Peyer's patch (tissue), 4 donors: ENCODE data around the gene GRIN2C. TPM values are rescaled to one million over a fixed set of nuclear protein-coding genes. Genes with fewer than 3 reads are reported as not detected.

Experiments used
- DNase-seq, 3 donors: peaks; one replicate each; pipeline ENCODE4 v3.0.0-alpha.2; 2017 to 2019
- H3K27ac ChIP-seq, 4 donors: fragments of 200-600 bp; sonication (generic); one replicate each; pipeline ENCODE4 v1.5.1; 2016 to 2019
- H3K27me3 ChIP-seq, 2 donors: fragments of 200-600 bp; sonication (generic); one replicate each; pipeline ENCODE4 v1.5.1; 2019
- H3K36me3 ChIP-seq, 3 donors: fragments of 200-600 bp; sonication (generic); one replicate each; pipeline ENCODE4 v1.5.1; 2016 to 2019
- H3K4me1 ChIP-seq, 4 donors: fragments of 200-600 bp; sonication (generic); one replicate each; pipeline ENCODE4 v1.5.1; 2016 to 2019
- H3K4me3 ChIP-seq, 4 donors: fragments of 200-600 bp; sonication (generic); 1 replicate in 3 of 4; 2 replicates in 1 of 4; pipeline ENCODE4 v1.5.1; 2016 to 2019; ENCODE audit warnings: mild to moderate bottlenecking in 1 of 4
- H3K9me3 ChIP-seq, 4 donors: fragments of 200-600 bp; sonication (generic); one replicate each; pipeline ENCODE4 v1.5.1; 2016 to 2019; ENCODE audit warnings: mild to moderate bottlenecking in 1 of 4
- POLR2A ChIP-seq, 2 donors: fragments of 450-650 bp; IDR thresholded peaks; one replicate each; pipeline ENCODE4 v1.5.1; 2017; ENCODE audit warnings: antibody characterized with exemption in 2 of 2, mild to moderate bottlenecking in 2 of 2, moderate library complexity in 2 of 2
- total RNA-seq, 4 donors: library from RNA; depleted of rRNA; stranded (reverse); fragments of >200 nt; gene quantifications; one replicate each; pipeline ENCODE4 v1.1.0, GENCODE V29; 2016
- TF ChIP-seq, protein P1 (sequence below), 6 experiments: fragments of 450-650 bp in 4 of 6; fragments of 200-600 bp in 2 of 6; sonication (generic) in 1 of 6; IDR thresholded peaks; one replicate each; pipeline ENCODE4 v1.5.1; 2017 to 2019; ENCODE audit warnings: antibody characterized with exemption in 6 of 6, mild to moderate bottlenecking in 3 of 6, moderate library complexity in 1 of 6

Gene GRIN2C
- total RNA-seq, 4 donors from 2014 or later: 0.13 to 2.7 TPM; not detected in 2

DNA sequence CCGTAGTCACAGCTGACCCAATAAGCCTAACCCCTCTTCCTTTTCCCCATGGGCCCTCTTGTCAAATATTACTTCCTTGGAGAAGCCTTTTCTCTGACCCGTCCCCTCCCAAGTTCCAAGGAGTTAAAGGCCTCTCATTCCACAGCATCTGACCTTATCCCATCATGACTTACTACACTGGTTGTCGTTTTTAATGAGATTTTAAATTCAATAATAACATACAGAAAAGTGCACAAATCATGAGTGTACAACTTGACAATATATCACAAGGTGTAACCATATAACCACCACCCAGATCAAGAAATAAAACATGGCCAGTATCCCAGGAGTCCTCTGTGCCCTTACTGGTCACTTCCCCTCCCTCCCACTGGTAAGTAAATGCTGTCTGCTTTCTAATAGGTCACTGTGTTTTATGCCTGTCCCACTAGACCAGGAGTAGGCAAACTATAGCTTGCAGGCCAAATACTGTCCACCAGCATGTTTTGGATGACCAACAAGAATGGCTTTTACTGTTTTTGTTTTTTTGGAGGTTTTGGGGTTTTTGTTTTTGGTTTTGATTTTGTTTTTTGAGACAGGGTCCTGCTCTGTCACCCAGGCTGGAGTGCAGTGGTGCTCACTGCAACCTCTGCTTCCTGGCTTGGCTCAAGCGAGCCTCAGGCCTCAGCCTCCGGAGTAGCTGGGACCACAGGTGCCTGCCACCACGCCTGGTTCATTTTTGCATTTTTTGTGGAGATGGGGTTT is 14.4 kb upstream of the GRIN2C start:
- peak overlapping the region; percentile 70 to 74 (median 73) for H3K4me3 ChIP-seq
- peak overlapping the region; percentile 85 to 97 (median 90) for H3K27ac ChIP-seq
- TF ChIP-seq POLR2A (IDR thresholded peaks at IDR 0.05): no peak
- TF ChIP-seq, protein P1, sequence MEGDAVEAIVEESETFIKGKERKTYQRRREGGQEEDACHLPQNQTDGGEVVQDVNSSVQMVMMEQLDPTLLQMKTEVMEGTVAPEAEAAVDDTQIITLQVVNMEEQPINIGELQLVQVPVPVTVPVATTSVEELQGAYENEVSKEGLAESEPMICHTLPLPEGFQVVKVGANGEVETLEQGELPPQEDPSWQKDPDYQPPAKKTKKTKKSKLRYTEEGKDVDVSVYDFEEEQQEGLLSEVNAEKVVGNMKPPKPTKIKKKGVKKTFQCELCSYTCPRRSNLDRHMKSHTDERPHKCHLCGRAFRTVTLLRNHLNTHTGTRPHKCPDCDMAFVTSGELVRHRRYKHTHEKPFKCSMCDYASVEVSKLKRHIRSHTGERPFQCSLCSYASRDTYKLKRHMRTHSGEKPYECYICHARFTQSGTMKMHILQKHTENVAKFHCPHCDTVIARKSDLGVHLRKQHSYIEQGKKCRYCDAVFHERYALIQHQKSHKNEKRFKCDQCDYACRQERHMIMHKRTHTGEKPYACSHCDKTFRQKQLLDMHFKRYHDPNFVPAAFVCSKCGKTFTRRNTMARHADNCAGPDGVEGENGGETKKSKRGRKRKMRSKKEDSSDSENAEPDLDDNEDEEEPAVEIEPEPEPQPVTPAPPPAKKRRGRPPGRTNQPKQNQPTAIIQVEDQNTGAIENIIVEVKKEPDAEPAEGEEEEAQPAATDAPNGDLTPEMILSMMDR (IDR thresholded peaks at IDR 0.05): no peak
- DNase-seq: no peak
- no peaks in the 10 kb centered on the region for H3K36me3 ChIP-seq
- no peaks in the 10 kb centered on the region for H3K27me3 ChIP-seq
- H3K9me3 ChIP-seq: no peaks in the 10 kb centered on the region
- H3K4me1 ChIP-seq: peaks cover 3 to 28% (median 6%) of the 10 kb centered on the region in 4 donors

DNA sequence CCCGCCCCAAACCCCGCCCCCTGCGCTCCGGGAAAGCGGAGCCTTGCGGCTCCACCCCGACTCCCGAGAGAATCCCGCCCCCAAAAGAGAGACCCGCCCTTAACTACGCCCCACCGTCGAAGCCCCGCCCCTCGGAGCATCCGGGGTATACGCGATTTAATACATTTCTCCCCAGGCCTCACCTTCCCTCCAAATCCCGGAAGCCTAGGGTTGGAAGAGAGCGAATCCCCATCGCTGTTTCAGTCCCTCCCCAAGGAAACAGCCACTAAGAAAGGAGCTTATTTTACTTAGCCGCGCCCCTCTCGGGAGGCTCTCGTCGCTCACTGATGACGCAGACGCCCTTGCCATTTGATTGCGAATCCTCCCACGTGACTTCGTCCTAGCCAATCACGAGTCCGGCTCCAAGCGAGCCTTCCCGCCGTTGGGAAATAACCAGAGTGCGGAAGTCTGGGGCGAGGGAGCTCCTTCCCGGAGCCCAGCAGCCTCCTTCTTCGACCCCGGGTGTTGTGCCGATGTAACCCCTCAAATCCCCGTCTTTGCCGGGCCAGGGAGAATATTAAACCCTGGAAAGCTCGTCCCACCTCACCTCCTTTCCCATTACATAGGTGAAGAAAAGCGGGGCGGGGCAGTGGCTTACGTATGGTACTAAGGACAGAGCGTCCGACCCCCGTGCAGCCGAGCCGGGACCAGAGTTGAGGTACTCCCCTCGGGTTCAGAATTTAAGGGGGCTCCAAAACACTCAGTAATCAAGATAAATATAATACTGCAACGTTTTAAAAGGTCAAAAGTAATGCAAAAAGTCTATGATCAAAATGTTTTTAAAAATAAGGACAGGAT is 13.6 kb upstream of the GRIN2C start:
- DNase-seq: peak; percentile 99 to 100 (median 100)

DNA sequence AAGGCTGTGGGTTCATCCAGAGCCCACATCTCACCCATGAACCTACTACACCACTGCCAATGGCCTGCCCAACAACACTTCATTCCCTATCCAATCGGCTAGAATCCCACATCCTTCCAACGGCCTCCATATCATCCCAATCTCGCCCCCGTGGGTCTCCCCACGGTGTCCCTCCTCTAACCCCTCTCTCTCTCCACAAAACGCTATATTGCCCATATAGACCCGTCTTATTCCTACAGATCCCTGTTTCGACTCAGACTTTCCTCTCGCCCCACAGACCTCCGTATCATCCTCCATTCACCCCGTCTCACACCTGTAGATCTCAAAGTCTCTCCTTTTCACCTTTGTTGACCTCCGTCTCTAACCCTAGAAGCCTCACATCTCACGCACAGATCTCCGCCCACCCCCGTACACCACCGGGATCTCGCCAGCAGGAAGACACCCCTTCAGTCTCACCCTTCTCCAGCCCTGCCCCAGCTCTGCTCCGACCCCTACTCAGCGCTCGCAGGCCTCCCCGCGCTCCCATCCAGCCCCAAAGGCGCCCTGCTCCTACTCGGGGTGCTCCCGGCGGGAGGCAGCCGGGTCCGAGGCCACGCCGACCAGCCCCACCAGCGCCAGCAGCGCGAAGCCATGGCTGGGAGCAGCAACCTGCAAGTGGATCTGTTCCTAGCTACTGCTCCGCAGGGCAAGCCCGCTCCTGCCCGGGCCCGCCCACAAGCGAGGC is 12.8 kb upstream of the GRIN2C start, which contains the start of gene FDXR:
FDXR (minus strand) TSS at position 682 of the 724 bp plus-strand sequence; CDS start at position 632, 50 bp downstream.
- TF ChIP-seq, protein P1 (IDR thresholded peaks at IDR 0.05): no peak
- peak; percentile 77 to 90 for TF ChIP-seq POLR2A (IDR thresholded peaks at IDR 0.05)
- H3K27me3 ChIP-seq: no peaks in the 10 kb centered on the region
- no peaks in the 10 kb centered on the region for H3K9me3 ChIP-seq
- peaks cover 3 to 17% (median 6%) of the 10 kb centered on the region in 4 donors for H3K4me1 ChIP-seq
- peak within 1 kb of the TSS; percentile 85 to 97 (median 90) for H3K27ac ChIP-seq
- peak in 2 of 3 donors; percentile 23 to 99 for DNase-seq
- peak within 1 kb of the TSS; percentile 70 to 79 (median 74) for H3K4me3 ChIP-seq
- H3K36me3 ChIP-seq: no peaks in the 10 kb centered on the region

More for the DNA sequence above, 13.6 kb upstream of the GRIN2C start:
- H3K36me3 ChIP-seq: no peaks in the 10 kb centered on the region
- H3K27ac ChIP-seq: peak overlapping the region; percentile 85 to 97 (median 90)
- peaks cover 3 to 23% (median 6%) of the 10 kb centered on the region in 4 donors for H3K4me1 ChIP-seq
- H3K27me3 ChIP-seq: no peaks in the 10 kb centered on the region
- no peaks in the 10 kb centered on the region for H3K9me3 ChIP-seq
- H3K4me3 ChIP-seq: peak overlapping the region; percentile 70 to 79 (median 74)
- peak; percentile 98 for TF ChIP-seq POLR2A (IDR thresholded peaks at IDR 0.05)
- TF ChIP-seq, protein P1 (IDR thresholded peaks at IDR 0.05): peak in 2 of 6 experiments; percentile 3 to 13

DNA sequence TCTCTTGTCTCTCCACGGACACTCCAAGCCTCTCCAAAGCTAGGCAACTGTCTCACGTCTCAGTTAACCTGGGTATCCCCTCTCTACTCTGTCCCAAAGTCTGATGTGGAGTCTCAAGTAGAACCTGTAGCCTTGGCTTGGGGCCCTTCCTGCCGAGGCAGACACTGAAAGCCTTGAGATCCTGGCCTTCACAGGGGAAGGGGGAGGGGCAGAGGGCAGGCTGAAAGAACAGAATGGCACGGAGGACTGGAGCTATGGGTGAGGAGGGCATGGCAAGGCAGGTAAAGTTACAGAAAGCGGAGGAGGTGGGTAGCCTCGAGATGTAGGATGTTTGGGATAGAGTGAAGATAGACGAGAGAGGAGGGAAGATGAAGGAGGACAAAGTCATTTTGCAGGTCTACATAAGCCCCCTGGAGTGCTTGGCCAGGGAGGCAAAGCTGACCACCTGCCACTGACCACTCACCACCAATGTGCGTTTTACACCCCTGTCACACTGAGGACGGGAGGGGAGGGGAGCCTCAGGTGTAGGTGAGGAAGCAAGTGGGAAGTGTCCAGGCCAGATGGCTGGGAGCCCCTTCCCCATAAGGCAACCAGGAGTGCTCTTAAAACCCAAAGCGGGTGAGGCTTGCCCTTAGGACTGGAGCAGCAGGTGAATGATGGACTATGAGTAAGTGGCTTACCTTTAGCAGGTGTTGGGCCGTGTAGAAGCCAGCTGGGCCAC is 11.8 kb upstream of the GRIN2C start:
- Histone ChIP-seq H3K4me1 (peaks cover 3 to 17% (median 6%) of the 10 kb centered on the region in 4 donors), H3K4me3 (no peak overlapping the region), H3K36me3 (no peaks in the 10 kb centered on the region), H3K9me3 (no peaks in the 10 kb centered on the region), H3K27ac (no peak overlapping the region), H3K27me3 (no peaks in the 10 kb centered on the region)
- no peak for TF ChIP-seq POLR2A (IDR thresholded peaks at IDR 0.05)
- TF ChIP-seq, protein P1 (IDR thresholded peaks at IDR 0.05): no peak
- no peak for DNase-seq
